DOHH2 (cell line): ENCODE measurements around the gene PCNX2.

Experiments used
- CTCF ChIP-seq: fragments of 200-600 bp; sonication (generic); IDR thresholded peaks from one replicate; pipeline ENCODE4 v1.5.1; 2014; ENCODE audit warnings: antibody characterized with exemption, mild to moderate bottlenecking, low read depth, low read length; ENCODE audit not compliant: poor library complexity, severe bottlenecking
- EZH2phosphoT487 ChIP-seq: fragments of 200-600 bp; sonication (generic); IDR thresholded peaks from 2 replicates; pipeline ENCODE4 v1.6.1; 2017; ENCODE audit warnings: borderline replicate concordance, mild to moderate bottlenecking, antibody characterized with exemption, low read length, moderate library complexity, mixed read lengths

- no peak for TF ChIP-seq CTCF
- TF ChIP-seq EZH2phosphoT487 = no peak
These were observed 112.1 kb downstream of the PCNX2 start for GRCh38 chr1:233183226-233184020.
